ENCODE results near the gene LUZP2. TPM values are rescaled to one million over a fixed set of nuclear protein-coding genes. Genes with fewer than 3 reads are reported as not detected.

The LUZP2 gene
- total and polyA plus RNA-seq, 12 donors = 11.2 to 72.0 (median 20.6) TPM

DNA sequence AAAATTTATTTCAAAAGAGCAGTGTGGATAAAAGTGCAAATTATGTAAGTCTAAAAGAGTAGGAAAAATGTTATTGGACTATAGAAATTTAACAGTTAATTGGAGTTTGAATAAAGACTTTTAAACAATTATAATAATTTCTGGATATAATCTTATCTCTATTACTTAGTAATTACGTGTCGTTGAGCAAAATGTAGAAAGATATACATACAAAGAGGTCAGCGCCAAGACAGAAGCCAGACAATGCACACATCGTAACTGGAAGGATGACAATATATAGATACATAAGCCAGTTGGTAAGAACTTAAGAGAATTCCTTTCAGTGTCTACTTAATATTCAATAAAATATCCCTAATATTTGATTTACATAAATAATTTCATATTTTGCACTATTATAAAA is 157.0 kb downstream of the LUZP2 start:
- H3K4me1 ChIP-seq (replicated peaks in 1 of 2) = no peaks in the 10 kb centered on the region
- DNase-seq = no peak
- WGBS, 4 donors = 90 to 97% (median 92%) methylated on average over 4 of the region's 4 CpGs
- H3K27ac ChIP-seq = no peak overlapping the region
- H3K36me3 ChIP-seq (replicated peaks in 1 of 2) = no peaks in the 10 kb centered on the region
- TF ChIP-seq POLR2A (IDR thresholded peaks at IDR 0.05) = no peak
- TF ChIP-seq, protein P1, sequence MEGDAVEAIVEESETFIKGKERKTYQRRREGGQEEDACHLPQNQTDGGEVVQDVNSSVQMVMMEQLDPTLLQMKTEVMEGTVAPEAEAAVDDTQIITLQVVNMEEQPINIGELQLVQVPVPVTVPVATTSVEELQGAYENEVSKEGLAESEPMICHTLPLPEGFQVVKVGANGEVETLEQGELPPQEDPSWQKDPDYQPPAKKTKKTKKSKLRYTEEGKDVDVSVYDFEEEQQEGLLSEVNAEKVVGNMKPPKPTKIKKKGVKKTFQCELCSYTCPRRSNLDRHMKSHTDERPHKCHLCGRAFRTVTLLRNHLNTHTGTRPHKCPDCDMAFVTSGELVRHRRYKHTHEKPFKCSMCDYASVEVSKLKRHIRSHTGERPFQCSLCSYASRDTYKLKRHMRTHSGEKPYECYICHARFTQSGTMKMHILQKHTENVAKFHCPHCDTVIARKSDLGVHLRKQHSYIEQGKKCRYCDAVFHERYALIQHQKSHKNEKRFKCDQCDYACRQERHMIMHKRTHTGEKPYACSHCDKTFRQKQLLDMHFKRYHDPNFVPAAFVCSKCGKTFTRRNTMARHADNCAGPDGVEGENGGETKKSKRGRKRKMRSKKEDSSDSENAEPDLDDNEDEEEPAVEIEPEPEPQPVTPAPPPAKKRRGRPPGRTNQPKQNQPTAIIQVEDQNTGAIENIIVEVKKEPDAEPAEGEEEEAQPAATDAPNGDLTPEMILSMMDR (IDR thresholded peaks at IDR 0.05) = no peak
- no peaks in the 10 kb centered on the region for H3K27me3 ChIP-seq
- no peaks in the 10 kb centered on the region for H3K9me3 ChIP-seq (replicated peaks in 1 of 3)
- H3K4me3 ChIP-seq = no peak overlapping the region
- intact Hi-C loops (cut with DNase I) = no loop called here

DNA sequence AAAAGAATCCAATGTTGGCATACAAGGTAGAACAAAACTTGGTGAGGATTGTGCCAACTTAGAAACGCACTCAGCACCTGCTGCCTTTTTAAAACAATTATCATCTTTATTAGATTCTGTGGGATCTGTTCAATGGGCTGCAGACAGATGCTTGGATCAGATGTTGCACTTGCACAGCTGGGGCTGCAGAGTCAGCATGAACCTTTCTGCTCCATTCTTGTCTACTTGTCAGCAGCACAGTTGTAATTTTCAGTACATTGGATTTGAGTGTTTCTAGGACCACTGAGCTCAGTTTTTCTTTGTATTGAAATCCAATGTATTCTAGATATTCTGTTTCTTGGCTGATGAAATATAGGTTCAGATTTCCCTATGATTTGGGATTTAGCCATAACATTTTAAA is 164.5 kb downstream of the LUZP2 start:
- Histone ChIP-seq H3K4me1 (replicated peaks in 1 of 2) (no peaks in the 10 kb centered on the region), H3K27ac (no peak overlapping the region), H3K4me3 (no peak overlapping the region), H3K36me3 (replicated peaks in 1 of 2) (no peaks in the 10 kb centered on the region), H3K9me3 (replicated peaks in 1 of 3) (peaks cover 0 to 4% (median 0%) of the 10 kb centered on the region in 3 donors), H3K27me3 (no peaks in the 10 kb centered on the region)
- intact Hi-C loops (cut with DNase I) = no loop called here
- TF ChIP-seq, protein P1 (IDR thresholded peaks at IDR 0.05) = no peak
- TF ChIP-seq POLR2A (IDR thresholded peaks at IDR 0.05) = no peak
- WGBS, 4 donors = 68 to 84% (median 72%) methylated on average over 1 of the region's 1 CpG
- no peak for DNase-seq

DNA sequence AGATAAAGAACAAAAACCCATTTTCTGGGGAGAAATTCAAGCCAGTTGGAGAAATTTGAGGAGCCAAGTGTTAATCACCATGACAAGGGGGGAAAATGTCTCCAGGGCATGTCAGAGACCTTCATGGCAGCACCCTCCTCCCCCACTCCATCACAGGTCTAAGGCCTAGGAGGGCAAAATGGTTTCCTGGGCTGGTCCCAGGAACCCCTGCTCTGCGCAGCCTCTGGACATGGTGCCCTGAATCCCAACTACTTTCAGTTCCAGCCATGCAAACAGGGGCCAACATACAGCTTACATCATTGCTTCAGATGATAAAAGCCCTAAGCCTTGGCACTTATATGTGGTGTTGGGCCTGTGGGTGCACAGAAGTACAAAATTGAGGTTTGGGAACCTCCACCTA is 167.5 kb downstream of the LUZP2 start:
- Histone ChIP-seq H3K36me3 (replicated peaks in 1 of 2) (no peaks in the 10 kb centered on the region), H3K9me3 (replicated peaks in 1 of 3) (peaks cover 0 to 4% (median 0%) of the 10 kb centered on the region in 3 donors), H3K4me3 (no peak overlapping the region), H3K4me1 (replicated peaks in 1 of 2) (no peaks in the 10 kb centered on the region), H3K27me3 (no peaks in the 10 kb centered on the region), H3K27ac (no peak overlapping the region)
- 80 to 100% (median 96%) methylated on average over 1 of the region's 1 CpG for WGBS, 4 donors
- DNase-seq = no peak
- intact Hi-C loops (cut with DNase I) = no loop called here
- TF ChIP-seq, protein P1 (IDR thresholded peaks at IDR 0.05) = no peak
- no peak for TF ChIP-seq POLR2A (IDR thresholded peaks at IDR 0.05)

DNA sequence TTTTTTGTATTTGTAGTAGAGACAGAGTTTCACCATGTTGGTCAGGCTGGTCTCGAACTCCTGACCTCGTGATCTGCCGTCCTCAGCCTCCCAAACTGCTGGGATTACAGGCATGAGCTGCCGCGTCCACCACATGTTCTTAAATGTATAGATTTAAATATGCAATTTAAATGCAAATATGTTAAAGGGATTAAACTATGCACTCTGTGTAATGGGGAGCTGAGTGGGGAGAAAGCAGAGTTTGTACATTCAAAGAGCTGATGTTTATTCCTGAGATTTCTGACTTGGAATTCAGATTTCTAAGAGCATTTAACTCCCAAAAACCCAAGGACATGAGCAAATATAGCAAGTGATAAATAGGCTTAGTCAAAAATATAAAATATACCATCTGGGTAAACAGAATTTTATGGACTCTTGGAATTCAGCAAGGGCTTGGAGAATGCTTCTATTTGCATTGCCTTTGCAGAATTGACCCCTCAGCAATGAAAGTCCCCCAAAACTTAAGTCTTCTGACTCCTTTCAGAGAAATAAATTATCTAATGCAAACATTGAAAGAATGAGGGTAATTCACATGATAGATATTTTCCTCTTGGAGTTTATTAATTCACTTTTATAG is 170.6 kb downstream of the LUZP2 start:
- Histone ChIP-seq H3K9me3 (replicated peaks in 1 of 3) (peaks cover 0 to under 1% (median 0%) of the 10 kb centered on the region in 3 donors), H3K4me3 (no peak overlapping the region), H3K36me3 (replicated peaks in 1 of 2) (no peaks in the 10 kb centered on the region), H3K4me1 (replicated peaks in 1 of 2) (no peaks in the 10 kb centered on the region), H3K27ac (no peak overlapping the region), H3K27me3 (no peaks in the 10 kb centered on the region)
- DNase-seq = no peak
- TF ChIP-seq, protein P1 (IDR thresholded peaks at IDR 0.05) = no peak
- TF ChIP-seq POLR2A (IDR thresholded peaks at IDR 0.05) = no peak
- intact Hi-C loops (cut with DNase I) = no loop called here
- WGBS, 4 donors = 81 to 92% (median 85%) methylated on average over 5 of the region's 5 CpGs

All from adrenal gland (tissue), 12 donors.